Measurements from ENCODE around the gene SMARCE1.

SMARCE1 gene

DNA sequence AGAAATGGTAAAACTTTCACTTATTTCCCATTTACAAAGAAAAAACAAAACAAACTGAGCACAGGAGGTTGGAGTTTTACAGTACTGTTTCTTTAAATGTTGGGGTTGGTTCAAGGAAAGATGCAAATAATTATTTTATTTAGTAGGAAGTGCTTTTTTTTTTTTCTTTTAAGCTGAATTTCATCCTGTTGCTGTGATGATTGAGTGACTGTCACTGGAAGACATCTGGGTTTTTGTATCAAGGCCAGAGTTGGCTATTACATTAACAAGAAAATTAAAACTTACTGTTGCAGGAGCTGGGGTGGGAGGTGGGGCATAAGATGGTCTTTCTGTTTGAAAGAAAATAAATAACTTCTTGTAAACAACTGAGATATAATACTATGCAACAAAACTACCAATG is 2.3 kb downstream of the SMARCE1 start:
- DNase-seq = no peak

DNA sequence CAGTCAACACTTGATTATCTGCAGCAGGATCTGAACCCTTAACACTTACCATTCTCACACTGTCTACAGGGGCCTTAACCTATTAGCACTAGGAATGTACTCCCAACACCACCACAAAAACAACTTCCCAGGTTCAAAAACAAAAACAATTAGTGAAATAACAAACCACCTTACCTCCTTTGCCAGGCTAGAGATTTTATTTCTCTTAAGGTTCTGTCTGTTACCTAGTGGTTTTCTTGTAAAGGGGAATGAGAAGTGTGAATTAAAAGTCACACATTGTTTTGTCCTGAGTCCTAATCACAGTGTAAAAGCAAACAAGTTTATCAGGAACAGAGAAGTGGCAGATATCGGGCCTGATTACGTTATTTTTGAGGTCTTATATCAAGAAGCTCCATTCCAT is 9.7 kb downstream of the SMARCE1 start:
- DNase-seq = no peak

DNA sequence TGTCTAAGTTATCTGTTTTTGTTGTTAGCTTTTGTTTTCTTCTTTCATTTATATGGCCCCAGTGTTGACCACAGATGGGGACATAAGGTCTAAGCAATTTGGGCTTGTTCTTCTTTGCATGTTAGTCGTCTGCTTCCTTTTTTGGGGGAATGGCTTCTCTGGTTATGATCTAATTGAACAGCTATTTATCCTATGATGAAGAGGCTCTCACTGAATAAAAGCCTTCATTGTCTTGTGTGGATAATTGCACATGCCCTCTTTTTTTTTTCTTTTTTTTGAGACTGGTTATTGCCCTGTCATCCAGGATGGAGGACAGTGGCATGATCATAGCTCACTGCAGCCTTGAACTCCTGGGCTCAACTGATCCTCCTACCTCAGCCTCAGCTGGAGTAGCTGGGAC is 13.7 kb downstream of the SMARCE1 start:
- DNase-seq = no peak

DNA sequence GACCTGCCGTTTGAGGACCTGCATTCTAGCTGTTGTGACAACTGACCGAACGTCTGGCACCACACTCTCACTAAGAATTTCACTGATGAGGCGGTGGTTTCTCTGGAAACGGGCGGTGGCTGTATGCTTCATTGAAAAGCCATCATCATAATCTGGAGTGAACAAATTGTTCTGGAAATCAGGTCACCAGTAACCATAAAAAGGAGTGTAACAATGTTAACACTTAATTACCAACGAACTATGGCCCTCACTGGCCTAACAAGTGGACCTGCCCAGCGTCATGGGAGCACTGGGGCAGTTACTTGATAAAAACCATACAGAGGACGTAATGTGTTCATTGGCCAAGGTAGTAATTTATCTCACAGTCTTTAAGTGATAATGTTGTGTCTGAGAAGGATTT is 15.4 kb downstream of the SMARCE1 start:
- DNase-seq = no peak

DNA sequence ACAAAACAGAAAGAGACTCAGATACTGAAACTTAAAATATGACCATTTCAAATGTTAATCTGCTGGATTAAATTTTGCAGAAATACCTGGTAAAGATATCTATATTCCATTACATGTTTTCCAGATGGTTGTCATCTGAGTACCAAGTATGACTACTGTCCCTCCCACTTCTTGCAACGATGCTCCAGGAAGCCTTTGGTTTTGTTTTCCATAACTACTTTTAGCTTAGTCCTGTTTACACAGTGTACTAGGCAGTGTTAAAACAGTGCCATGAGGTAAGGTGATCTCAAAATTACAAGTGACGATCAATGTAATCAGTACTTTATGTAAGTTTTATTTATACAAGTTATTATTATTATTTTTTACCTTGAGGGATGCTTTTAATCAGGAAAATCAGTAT is 17.8 kb downstream of the SMARCE1 start:
- DNase-seq = no peak

DNA sequence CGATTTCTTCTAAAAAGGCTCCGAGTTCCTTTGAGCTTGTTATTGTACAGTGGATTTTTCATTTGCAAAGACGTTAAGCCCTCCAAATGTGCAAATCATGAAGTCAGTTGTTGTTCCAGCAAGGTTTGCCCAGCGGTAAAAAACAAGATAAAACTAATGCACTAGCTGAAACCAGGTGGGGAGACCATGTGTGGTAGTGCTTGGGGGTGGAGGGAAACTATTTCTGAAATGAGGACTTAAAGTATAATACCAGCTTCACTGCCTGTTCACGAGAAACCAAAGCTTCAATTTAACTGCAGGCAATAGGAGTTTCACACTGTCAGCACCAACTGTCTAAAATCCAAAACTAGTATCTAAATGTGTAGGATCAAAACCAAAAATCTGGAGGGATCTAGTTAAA is 22.3 kb downstream of the SMARCE1 start:
- no peak for DNase-seq

DNA sequence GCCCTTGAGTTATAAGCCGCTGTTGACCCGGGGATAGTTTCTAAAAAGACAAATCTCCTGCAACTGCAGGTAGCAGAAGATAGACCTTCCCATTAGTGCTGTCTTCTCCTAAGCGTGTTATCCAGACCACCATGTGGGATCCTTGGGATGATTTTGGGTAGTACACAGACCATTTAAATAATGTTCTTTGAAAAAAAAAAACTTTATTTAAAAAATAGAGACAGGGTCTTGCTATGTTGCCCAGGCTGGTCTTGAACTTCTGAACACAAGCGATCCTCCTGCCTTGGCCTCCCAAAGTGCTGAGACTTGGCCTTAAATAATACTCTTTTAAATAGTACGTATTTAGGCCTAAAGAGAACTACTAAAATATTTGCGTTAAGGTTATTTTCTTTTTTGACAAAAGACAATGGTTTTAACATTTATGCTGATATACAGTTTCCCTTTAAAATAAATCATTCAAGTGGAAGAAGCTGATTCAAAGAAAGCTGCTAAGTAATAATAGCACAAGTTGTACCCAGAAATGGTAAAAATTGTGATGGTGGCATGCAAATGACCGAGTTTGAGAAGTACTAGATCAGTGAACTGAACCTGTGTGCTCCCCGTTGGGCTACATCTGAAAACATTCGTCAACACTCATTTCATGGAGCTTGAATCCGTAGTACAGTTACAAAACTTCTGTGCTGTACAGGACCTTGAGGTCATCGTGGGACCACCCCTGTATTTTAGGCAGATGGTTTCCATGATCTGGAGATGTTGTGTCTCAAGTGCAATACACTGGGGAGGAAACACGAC is 24.0 kb downstream of the SMARCE1 start:
- DNase-seq = no peak

DNA sequence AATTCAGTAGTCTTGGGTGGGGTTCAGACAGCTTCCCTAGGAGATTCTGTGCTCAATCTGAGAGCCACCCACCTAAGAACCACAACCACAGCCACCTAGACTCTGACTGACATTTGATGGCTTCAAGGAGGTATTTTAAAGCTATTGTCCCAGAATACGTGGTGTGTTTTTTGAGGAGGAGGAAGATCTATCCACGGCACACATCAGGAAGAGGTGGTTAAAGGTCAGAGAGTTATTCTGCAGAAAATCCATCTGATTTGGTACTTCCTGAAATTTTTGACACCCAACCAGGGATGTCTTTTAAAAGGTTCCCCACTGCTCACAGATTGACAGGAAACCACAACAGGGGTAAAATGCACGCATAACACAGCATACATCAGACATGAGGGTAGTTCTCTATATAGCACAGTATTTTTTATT is 25.1 kb downstream of the SMARCE1 start:
- DNase-seq = no peak

DNA sequence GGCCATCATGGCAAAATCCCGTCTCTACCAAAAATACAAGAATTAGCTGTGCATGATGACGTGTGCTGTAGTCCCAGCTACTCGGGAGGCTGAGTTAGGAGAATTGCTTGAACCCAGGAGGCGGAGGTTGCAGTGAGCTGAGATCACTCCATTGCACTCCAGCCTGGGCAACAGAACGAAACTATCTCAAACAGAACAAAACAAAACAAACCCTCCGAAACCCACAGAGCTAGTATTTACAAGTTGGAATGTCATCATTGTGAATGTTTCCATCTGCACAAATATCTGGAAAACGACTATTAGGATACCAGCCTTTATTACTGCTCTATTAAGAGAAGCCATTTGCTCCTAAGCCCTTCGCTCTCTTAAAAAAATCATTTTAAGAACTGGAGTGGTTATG is 26.0 kb downstream of the SMARCE1 start:
- DNase-seq = no peak

DNA sequence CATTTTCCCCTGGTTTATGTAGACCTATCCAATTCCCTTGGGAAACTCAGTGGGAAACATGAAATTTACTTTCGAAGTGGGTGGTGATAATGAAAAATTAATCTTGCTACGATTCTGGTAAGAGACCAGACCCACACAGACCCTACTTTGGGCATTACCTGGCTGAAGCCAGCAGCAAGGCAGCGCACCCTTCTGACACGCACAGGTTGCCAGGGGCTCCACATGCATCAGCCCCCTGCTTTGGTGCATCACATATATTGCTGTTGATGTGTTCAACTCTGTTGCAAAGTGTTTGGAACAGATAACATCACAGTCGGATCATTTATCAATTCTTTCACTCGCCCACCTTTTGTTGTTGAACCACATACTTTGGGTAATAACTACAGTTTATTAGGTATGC is 26.6 kb downstream of the SMARCE1 start:
- no peak for DNase-seq

DNA sequence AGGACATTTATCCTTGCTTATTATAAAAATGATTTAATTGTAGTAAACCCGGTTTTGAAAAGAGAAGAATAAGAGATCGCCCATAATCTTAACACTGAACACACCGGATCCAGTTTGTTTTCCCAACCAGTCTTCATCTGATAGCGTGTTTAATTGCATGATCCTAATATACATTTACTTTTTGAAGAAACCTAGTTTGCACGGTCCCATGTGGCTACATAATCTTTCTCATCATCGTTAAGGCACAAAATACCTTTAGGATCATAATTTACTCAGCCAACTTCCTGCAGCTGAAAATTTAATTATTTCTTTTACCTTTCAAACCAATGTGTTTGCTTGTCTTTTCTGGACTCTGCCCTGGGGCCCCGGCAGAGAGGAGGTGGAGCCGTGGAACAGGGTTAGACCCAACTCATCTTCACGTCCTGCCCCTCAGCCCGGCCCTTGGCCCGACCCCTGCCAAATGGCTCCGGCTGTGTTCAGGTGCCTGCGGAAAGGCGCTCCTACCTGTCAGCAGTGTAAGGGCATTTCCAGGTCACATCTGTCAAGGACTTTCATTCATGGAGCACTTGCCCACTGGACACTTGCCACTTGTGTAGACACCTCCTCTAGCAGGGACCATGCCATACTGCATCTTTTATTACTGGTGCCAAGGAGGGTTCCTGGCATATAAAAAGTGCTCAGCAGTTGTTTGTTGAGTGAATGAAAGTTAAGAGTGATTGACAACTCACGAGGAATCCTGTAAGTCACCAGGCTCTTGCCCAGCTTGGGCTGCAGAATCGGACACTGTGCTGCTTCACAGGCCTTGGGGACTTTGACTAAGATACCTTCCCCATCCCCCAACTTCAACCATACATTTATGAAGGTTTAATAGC is 28.6 kb downstream of the SMARCE1 start:
- DNase-seq = no peak

DNA sequence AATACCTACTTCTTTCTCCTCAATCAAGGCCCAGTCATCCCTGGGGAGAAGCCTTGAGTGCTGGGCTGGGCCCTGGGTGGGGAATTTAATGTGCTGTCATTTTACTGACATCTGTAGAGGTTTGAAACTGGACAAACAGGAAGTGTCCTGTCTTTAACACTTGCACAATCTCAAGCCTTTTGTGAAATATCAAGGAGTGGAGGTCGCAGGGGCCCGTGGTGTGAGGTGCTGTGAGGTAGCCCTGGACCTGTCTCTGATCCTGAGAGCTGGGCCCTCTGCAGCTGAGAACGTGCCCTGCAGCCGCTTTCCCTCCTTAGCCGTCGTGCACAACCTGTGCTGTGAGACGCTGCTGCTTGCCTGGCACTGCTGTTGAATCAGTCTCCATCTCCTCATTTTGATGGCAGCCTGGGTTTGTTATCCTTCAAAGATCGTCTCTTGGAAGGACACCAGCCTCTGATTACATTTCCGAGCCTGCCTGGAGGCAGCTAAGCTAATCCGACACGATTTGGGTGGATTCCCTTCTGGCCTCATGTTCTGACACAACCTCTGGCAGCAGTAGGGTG is 29.9 kb downstream of the SMARCE1 start:
- no peak for DNase-seq

DNA sequence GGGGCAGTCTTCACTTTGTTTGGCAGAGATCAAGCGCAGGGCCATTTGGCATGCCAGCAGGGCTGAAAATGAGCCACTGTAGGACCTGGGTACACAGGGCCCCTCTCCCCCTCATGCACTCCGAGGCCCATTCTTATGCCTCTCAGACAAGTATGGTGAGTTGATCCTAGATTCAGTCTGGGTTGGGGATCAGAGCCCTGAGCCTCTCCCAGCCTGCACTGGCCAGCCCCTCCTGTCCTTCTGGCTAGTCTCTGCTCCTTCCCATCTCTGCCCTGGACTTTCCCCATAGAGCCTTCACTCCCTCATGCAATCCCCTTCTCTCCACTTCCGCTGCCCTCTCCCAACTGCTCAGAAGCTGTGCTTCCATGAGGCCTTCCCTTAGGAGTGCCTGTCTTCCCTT is 31.0 kb downstream of the SMARCE1 start:
- no peak for DNase-seq

DNA sequence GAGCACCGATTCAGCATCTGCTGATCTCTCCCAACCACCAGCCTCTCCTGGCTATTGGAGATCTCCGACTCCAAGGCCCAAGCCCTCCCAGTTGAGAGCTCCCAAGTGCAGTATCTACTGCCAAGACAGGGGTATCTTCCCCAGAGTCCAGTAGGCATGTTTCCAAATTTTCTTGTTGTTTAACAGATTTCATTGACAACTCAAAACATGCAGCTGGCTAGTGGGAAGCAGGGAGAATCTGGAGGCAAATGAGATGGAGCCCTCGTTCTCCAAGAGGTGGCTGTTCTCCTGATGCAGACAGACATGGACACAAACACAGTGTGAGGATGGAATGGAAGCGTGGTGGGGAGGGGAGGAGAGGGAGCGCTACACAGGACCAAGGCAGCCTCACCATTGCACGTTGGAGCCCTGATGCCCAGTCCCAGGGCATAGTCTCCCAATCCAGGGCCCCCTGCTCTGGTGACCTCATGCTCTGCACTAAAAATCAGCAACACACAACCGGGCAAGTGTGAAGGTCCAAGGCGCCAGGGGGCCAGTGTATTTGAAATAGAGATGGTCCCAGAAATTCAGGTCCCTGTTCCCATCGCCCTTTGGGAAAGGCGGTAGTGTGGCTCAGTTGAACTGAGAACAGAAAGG is 31.7 kb downstream of the SMARCE1 start:
- DNase-seq = no peak

DNA sequence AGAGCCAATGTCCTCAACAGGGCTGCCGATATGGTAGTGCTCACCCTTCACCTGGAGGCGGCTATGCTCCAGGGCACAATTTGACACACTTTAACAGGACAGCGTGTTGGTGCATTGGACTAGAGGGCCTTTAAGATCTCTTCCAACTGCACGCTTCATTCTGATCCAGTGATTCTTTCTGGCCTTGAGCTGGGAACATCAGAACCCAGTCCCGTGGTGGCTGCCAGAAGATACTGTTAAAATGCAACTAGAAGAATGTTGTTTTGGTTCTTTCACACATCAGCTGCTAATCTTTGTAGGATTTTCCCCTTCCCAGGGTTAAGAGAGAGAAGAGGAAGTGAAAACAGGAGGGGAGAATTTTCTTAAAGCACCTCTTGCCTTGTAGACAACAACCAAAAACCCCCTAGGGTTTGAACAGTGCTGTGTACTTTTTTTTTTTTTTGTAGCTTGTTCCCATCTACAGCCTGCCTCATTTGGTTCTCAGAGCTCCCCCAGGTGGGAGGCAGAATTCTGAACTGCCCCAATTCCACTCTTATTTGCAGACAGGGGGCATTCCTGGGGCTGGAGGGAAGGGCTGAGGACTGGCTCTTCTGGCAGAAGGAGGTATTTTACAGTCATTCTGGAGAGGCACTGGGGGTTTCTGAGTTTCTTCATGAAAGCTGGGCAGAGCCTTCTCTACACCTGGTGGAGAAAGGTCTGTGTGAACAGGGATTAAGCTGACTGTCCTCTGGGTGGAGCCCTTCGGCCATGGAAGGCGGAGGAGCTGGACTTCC is 32.4 kb downstream of the SMARCE1 start:
- DNase-seq = no peak

DNA sequence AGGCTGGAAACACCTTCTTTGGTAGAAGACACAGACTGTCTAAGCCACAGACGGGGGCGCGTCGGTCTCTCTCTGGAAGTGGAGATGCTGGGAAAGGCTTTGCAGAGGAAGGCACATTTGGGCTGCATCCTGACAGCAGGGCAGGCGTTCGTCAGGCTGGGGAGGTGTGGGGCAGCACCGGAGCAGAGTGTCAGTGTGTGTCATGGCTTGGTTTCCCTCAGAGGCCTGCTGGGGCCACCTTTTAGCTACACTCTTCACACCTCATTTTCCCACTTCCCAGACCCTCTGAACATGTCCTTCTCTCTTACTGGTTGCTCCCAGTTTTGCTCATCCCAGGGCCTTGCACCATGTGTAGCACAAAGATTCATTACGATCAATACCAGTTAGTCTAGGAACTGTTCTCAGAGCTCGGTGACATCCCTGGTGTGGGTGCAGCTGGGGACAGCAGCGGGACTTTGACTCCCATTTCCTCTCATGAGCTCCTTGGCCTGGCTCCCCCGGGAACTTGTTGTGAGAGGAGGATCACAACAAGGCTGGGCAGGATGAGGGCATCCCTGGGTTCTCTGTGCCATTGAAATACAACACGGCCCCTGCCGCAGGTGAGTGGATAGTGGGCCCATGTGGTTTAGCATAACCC is 33.1 kb downstream of the SMARCE1 start:
- no peak for DNase-seq

DNA sequence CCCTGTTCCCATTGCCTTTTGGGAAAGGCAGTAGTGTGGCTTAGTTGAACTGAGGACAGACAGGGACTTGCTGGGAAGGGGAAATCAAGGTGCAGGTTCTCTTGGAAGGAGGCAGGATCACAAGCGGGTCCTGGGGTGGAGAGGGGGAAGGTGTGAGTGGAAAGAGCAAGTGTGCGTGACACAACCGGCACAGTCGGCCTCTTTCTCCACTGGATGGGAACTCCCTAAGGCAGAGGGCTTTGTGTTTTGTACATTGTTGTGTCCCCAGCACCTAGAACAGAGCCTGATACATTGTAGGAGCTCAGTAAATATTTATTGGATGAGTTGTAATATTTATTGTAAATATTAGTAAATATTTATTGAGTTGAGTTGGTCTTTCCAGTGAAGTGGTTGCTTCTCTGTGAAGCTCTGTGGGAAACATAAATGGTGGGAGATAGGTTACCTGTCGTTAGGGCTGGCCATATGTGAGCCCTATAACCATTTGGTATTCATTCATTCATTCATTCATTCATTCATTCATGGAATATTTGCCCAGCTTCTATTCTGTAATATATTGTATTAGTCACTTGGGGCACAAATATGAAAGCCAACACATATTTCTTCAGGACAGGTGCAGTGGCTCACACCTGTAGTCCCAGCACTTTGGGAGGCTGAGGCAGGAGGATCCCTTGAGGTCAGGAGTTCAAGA is 34.0 kb downstream of the SMARCE1 start:
- DNase-seq = no peak

DNA sequence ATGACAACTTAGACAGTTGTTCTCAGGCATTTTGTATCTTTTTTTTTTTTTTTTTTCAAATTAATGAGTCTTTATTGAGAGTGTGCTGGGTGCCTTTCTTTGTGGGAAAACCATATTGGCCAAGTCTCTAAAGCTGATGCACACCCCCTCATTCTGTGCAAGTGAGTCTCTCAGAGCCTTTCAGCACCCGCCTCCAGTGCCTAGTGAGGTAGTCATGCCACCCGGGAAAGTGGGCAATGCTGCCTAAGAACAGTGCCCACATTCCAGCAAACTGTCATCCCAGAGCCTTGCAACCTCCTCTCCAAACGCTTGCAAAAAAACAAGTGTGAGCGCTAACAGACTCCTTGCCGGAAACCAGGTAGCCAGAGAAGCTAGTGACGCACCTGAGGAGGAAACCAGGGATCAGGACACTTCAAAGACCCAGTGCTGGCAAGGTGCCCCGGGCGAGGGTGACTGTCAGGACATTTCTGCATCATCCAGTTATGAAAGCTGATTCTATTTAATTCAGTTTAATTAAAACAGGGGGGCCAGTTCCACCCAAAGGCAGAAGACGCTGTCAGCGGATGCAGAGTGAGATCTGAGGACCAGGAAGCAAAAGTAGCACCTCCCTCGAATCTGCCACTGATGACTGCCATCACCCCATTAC is 34.9 kb downstream of the SMARCE1 start:
- peak; percentile 22 for DNase-seq

DNA sequence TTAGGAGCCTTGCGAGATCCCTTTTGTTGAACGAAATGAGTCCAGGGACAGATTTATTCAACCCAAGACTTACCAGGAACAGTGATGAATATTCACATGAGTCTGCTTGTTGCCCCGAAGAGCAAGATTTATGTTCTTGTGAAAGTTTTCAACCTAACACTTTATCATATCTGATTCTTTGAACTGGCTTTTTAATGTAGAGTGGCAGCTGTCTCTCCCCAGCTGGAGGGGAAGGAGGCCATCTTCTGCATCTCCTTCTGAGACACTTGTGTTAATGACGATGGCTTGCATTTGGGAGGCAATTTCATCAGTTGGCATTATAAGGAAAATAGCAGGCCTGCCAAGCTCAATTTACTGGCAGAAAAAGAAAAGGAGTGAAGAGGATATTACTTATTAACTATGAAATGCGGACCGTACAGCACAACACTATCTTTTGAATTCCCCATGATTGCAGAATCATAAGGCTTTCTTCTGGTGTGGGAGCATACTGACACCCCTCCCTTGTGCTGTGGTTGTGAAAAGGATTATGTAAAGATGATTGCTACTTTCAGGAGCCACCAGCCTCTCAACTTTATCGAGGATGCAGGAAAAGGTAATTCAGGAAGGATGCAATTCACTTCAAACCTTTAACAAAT is 35.7 kb downstream of the SMARCE1 start:
- DNase-seq = no peak

DNA sequence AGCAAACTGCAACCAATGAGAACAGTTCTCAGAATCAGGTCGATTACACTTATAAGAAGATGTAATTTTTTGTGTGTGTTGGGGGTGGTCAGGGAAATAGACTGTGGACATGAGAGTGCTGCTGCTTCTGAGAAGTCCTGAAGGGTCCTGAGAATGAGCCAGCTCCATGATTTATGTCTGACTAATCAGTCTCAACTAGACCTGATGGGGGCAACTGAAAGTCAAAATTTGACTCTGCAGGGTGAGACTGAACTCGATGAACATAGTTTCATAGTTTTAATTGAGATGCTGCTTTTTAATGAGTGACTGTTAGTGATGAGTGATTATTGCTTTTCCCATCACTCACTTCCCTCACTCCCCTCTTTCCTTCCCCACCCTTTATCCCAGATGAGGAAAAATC is 37.3 kb downstream of the SMARCE1 start:
- DNase-seq = no peak

Measured in activated gamma-delta T cell (primary cell).